Psoas muscle (tissue), 8 donors: ENCODE results near the gene MEF2A. TPM values are rescaled to one million over a fixed set of nuclear protein-coding genes. Genes with fewer than 3 reads are reported as not detected.

Experiments
- ATAC-seq, 4 donors: fragments of 200-7000 bp; cut with Tn5 transposase; one replicate each; pipeline ENCODE4 v1.9.1; 2020; ENCODE audit warnings: moderate library complexity in 3 of 4, mild to moderate bottlenecking in 2 of 4
- DNase-seq, 2 donors: peaks; one replicate each; pipeline ENCODE4 v3.0.0-alpha.2; 2020
- H3K27ac ChIP-seq: fragments of 200-600 bp; one replicate; pipeline ENCODE4 v1.8.0; 2022
- H3K27me3 ChIP-seq, 3 donors: fragments of 200-600 bp in 1 of 3; one replicate each; pipeline versions ENCODE4 v1.6.1 to v1.8.0; 2013 to 2022; ENCODE audit warnings: low read length in 2 of 3, mild to moderate bottlenecking in 2 of 3, moderate library complexity in 1 of 3; ENCODE audit not compliant: insufficient read depth in 3 of 3
- H3K36me3 ChIP-seq, 2 donors: fragments of 200-600 bp in 1 of 2; one replicate each; pipeline versions ENCODE4 v1.6.1 to v1.8.0; 2013 to 2022; ENCODE audit warnings: low read depth in 1 of 2, mild to moderate bottlenecking in 1 of 2, moderate library complexity in 1 of 2; ENCODE audit not compliant: insufficient read depth in 1 of 2
- H3K4me1 ChIP-seq: fragments of 200-600 bp; one replicate; pipeline ENCODE4 v1.8.0; 2022
- H3K4me3 ChIP-seq: fragments of 200-600 bp; one replicate; pipeline ENCODE4 v1.8.0; 2022; ENCODE audit warnings: mild to moderate bottlenecking
- H3K9me3 ChIP-seq: fragments of 200-600 bp; one replicate; pipeline ENCODE4 v1.8.0; 2022
- WGBS, 3 donors: extraction: QIAGEN DNeasy Blood & Tissue Kit; methylation state at CpG; one replicate each; pipeline versions ENCODE4 v1.1.6 to v1.1.7; 2013; 5-methylcytosine and 5-hydroxymethylcytosine counted together
- intact Hi-C, 2 donors: fragments of 100-400 bp; cut with DNase I; formaldehyde crosslinking; loops; one replicate each; pipeline versions ENCODE4 v1.11.0 to v1.14.2; 2022
- polyA plus RNA-seq, 3 donors: library from polyadenylated mRNA; stranded (reverse); fragments of 200-250 nt; gene quantifications; one replicate each; pipeline ENCODE4 v1.2.3, GENCODE V29; 2013
- total RNA-seq, 4 donors: library from RNA; stranded (reverse); fragmentation: NEBNext Ultra II Directional in 2 of 4; extraction: Animal tissue kit (Norgen Biotek cat#: 25700) in 2 of 4; gene quantifications; one replicate each; pipeline versions ENCODE4 v1.2.1 to v1.2.4, GENCODE V29; 2021 to 2023
- TF ChIP-seq, protein P1 (sequence below): fragments of 200-600 bp; IDR thresholded peaks from one replicate; pipeline ENCODE4 v1.8.0; 2022; ENCODE audit warnings: antibody characterized with exemption
- donor health status: healthy with polysubstance abuse.
- donor health status: DM: no; HTN: no; CAD: no; lungs with moderate emphysema.
- donor health status: Bipolar disorder and iron deficiency.
- donor health status: healthy.
- donor health status: DM: yes; HTN: yes; CAD: no.
- donor health status: DM: no; HTN: no; CAD: no.
- donor health status: DM: no; HTN: no; CAD: no.
- donor health status: DM: yes; HTN: yes; CAD: no.

Gene MEF2A
- total and polyA plus RNA-seq, 7 donors = 17.1 to 92.6 (median 63.9) TPM

DNA sequence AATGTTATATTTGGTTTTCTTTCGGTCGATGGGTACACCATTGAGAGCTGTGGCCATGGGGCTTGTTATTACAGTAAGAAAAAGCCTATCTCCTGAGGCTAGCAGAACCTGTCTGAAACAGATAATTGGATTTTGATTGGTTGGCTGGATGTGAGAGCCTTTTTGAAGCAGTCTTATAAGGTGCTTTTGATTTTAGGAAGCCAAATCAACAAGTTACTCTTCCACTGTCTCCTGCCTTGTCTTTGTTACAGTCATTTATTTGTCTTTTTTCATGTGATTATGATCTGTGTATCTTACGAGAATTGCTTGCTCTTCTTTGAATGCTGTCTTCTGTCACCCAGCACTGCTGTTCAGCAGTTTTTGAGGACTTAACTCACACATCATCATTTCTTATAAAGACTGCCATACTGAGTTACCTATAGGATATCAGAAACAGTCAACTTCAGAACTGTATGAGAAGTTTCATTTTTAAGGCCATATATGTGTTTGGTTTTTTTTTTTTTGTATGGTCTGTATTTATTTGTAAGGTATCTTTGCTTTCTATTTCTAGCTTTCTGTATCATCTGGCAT is 51.1 kb downstream of the MEF2A start:
- no peak for ATAC-seq
- H3K27ac ChIP-seq = peak overlapping the region; percentile 25
- WGBS, 3 donors = 50 to 82% (median 55%) methylated on average over 3 of the region's 3 CpGs
- DNase-seq = no peak
- intact Hi-C loops = no loop called here
- no peaks in the 10 kb centered on the region for H3K9me3 ChIP-seq
- H3K36me3 ChIP-seq = no peaks in the 10 kb centered on the region
- no peak overlapping the region for H3K4me3 ChIP-seq
- H3K27me3 ChIP-seq = no peaks in the 10 kb centered on the region
- peaks cover 84% of the 10 kb centered on the region for H3K4me1 ChIP-seq
- TF ChIP-seq, protein P1, sequence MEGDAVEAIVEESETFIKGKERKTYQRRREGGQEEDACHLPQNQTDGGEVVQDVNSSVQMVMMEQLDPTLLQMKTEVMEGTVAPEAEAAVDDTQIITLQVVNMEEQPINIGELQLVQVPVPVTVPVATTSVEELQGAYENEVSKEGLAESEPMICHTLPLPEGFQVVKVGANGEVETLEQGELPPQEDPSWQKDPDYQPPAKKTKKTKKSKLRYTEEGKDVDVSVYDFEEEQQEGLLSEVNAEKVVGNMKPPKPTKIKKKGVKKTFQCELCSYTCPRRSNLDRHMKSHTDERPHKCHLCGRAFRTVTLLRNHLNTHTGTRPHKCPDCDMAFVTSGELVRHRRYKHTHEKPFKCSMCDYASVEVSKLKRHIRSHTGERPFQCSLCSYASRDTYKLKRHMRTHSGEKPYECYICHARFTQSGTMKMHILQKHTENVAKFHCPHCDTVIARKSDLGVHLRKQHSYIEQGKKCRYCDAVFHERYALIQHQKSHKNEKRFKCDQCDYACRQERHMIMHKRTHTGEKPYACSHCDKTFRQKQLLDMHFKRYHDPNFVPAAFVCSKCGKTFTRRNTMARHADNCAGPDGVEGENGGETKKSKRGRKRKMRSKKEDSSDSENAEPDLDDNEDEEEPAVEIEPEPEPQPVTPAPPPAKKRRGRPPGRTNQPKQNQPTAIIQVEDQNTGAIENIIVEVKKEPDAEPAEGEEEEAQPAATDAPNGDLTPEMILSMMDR = no peak

DNA sequence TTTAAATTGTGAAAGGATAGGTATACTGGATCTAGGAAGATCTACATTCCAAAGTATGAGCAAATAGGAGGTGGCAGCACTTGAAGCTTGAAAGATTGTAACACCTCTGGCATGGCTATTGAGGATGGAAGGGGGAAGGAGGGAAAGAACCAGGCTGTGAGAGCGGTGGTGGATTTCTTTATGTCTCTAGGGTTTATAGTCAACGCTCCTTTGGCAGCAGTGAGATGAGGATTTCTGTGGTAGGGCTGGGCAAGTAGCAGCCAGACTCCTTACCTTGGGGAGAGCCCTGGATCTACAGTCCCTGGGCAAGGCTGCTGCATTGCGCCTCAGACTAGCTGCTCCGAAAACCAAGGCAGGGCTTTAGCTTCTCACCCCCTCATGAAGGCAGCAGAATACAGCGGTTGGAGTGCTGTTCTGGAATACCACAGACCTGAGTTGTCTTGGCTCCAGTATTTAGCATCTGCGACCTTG is 53.2 kb downstream of the MEF2A start:
- Histone ChIP-seq H3K36me3 (no peaks in the 10 kb centered on the region), H3K4me3 (no peak overlapping the region), H3K27ac (peak overlapping the region; percentile 67), H3K27me3 (no peaks in the 10 kb centered on the region), H3K9me3 (no peaks in the 10 kb centered on the region), H3K4me1 (peaks cover 73% of the 10 kb centered on the region)
- no peak for DNase-seq
- 38 to 63% (median 48%) methylated on average over 6 of the region's 6 CpGs for WGBS, 3 donors
- intact Hi-C loops = no loop called here
- ATAC-seq = peak; percentile 71 to 82 (median 75)
- TF ChIP-seq, protein P1 = no peak

DNA sequence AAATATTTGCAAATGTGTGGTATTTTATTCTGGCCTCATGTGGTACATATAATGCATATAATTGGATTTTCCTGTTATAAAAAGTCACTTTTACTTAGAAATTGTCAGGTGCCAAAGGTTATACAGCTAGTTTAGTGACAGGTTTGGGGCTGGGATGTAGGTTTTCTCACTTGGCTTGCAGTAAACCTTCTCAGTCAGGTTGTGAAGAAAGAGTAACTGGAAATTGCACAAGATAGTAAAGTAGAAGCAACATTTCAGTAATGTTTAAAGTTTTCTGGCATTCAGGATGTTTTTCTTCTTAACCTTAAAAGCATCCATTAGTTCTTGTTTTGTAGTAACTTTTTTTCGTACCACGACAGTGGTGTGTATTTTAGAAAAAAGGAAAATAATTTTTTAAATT is 53.9 kb downstream of the MEF2A start:
- Histone ChIP-seq H3K27ac (peak overlapping the region; percentile 67), H3K4me3 (no peak overlapping the region), H3K9me3 (no peaks in the 10 kb centered on the region), H3K27me3 (no peaks in the 10 kb centered on the region), H3K4me1 (peaks cover 66% of the 10 kb centered on the region), H3K36me3 (no peaks in the 10 kb centered on the region)
- 80 to 94% (median 84%) methylated on average over 2 of the region's 2 CpGs for WGBS, 3 donors
- intact Hi-C loops = no loop called here
- TF ChIP-seq, protein P1 = no peak
- DNase-seq (no peak), ATAC-seq (peak in 2 of 4 donors; percentile 32 to 49)

DNA sequence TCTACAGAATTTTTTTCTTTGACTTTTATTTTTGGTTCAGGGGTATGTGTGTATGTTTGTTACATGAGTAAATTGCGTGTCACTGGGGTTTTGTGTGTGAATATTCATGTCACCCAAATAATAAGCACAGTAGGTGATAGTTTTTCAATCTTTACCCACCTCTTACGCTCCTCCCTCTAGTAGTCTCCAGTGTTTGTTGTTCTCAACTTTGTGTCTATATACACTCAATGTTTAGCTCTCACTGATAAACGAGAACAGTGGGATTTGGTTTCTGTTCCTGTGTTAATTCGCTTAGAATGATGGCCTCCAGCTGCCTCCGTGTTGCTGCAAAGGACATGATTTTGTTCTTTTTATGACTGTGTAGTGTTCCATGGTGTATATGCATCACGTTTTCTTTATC is 54.4 kb downstream of the MEF2A start:
- Histone ChIP-seq H3K27ac (peak overlapping the region; percentile 67), H3K4me1 (peaks cover 63% of the 10 kb centered on the region), H3K27me3 (no peaks in the 10 kb centered on the region), H3K36me3 (no peaks in the 10 kb centered on the region), H3K9me3 (no peaks in the 10 kb centered on the region), H3K4me3 (no peak overlapping the region)
- ATAC-seq (no peak), DNase-seq (no peak)
- TF ChIP-seq, protein P1 = no peak
- WGBS, 3 donors = 79 to 88% (median 79%) methylated on average over 6 of the region's 6 CpGs
- intact Hi-C loops = no loop called here

DNA sequence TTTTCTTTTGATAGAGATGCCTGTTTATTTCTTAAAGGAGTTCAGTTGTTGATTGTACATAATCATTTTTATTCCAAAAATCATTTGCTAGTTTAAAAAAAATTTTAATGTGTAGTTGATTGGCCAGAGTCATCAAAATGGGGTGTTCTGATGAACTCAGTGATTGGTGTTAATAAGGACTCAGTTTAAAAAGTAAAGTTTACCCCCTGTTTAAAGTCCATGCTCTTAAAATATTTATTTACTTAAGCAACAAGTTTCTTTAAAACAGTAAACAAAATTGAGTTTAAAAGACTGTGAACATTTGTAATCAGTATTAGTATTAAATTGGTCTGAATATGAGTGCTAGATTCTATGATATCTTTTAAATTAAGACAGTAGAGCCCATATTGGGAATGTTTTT is 56.0 kb downstream of the MEF2A start:
- no peak overlapping the region for H3K4me3 ChIP-seq
- no peak for DNase-seq
- peaks cover 55% of the 10 kb centered on the region for H3K4me1 ChIP-seq
- H3K27me3 ChIP-seq = no peaks in the 10 kb centered on the region
- no peaks in the 10 kb centered on the region for H3K36me3 ChIP-seq
- no peak for ATAC-seq
- peak overlapping the region; percentile 67 for H3K27ac ChIP-seq
- H3K9me3 ChIP-seq = no peaks in the 10 kb centered on the region
- intact Hi-C loops = no loop called here
- TF ChIP-seq, protein P1 = no peak
